CMK (cell line): Measurements from ENCODE around the gene CBL.

ENCODE experiments used
- DNase-seq: peaks from one replicate; pipeline ENCODE4 v3.0.0-alpha.2; 2010; ENCODE audit warnings: low read depth

Gene CBL

GRCh38 chr11:119347242-119347641 is 141.1 kb downstream of the CBL start:
- no peak for DNase-seq

DNA sequence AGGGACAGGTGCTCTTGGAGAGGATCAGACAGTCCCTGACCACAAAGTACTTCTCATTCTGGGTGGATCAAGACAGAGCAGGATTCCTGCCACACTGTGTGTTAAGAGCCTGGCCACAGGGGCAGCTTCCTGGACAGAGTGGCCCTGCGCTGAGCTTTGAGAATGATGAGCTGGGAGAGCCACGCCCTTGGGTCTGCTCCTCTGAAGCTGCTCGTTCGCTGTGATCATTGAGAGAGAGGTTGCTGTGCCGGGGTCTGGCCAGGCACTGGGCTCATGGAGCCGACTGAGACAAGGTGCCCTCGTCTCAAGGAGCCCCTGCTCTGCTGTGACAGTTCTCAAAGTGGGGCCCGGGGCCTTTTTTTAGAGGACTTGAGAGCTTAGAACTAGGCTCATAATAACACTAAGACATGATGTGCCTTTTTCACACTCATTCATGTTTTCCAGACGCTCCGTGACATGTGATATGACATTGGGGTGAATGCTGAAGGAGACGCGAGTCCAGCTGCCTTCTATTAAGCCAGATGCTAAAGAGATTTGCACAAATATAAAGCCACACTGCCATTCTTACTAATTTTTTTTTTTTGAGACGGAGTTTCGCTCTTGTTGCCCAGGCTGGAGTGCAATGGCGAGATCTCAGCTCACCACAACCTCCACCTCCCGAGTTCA is 141.9 kb downstream of the CBL start:
- no peak for DNase-seq

DNA sequence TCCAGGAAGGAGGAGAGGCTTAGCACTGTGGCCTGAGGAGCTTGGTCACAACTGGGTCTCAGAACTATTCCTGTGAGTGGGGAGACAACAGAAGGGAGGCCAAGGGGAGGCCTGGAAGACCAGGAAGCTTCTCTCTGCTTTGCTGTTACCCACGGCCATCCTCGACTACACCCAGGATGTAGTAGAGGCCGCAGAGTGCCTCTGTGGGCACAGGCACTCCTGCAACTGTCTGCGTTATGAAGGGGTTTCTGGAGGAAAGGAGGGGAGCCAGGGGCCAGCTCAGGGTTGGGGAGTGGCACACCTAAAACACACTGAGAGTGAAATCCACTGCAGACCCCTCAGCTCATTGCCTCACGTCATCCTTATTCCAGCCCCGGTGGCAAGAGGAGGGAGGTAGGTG is 144.2 kb downstream of the CBL start:
- DNase-seq: no peak

GRCh38 chr11:119351232-119351631 is 145.1 kb downstream of the CBL start:
- no peak for DNase-seq

DNA sequence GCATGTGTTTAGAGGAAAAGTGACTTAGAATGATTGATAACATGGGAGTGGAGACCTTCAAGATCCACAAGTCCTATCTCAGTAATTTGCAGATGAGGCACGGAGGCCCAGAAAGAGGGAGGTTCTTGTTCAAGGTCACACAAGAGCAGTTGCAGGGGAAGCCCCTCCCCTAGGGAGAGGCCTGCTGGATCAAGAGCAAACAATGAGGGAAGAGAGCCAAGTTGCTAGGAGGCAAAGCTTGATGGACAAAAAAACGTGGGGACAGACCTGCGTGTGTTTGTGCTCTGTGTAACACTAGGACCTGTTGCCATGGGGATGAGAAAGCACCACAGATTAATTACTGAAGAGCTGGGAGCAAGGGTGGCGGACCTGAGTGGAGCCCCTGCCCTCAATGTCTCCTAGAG is 146.7 kb downstream of the CBL start:
- no peak for DNase-seq

DNA sequence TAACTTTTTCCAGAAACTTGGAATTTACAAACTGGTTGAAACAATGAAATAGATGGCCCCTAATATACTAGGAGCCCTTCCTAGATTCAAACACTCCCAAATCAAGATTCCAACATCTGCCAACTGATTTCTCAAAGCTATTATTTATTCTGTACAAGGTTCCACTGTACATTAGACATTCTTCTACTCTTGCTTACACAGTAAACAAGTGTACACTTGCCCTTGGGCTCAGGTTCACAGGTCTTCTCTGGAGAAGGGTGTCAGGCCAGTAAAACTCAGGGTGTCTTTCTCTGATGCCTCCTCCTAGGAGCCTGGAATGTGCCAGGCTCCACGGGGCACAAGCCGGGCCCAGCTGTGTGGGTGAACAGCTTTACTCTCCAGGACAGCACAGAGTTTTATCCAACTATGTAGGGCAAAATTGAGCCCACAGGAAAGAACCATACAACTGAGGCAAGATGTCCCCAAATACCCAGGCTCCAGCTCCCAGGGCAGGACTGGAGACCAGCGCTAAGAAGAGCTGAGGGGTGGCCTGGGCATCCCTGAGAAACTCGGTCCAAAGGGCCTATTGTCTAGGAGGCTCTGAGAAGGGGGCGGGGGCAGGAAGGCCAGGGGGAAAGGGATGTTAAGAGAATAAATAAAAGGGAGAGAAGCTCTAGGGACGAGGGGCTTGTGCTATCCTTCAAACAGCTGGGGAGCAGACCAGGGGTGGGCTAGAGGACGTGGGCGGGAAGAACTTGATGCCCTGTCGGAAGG is 149.1 kb downstream of the CBL start:
- no peak for DNase-seq

GRCh38 chr11:119356349-119357031 is 150.4 kb downstream of the CBL start:
- DNase-seq: peak; percentile 58

DNA sequence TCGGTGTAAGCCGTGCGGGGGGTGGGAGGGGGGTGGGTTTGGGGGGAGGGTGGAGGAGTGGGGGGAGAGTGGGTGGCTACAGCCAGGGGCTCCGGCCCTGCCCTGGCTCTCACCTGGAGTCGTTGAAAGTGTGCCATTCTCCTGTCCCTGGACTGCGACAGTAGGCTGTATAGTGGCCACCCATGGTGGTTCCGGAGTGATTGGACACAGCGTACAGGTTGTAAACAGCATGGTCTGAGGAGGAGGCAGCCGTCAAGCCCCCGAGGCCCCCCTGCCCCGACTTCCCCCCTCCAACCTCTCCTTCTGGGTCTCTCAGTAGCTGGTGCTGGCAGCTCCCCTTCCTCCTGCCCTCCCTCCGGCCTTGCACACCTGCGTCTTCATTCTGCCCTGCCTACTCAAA is 150.9 kb downstream of the CBL start:
- DNase-seq: no peak
